Neural progenitor cell (in vitro differentiated cells): ENCODE data around the gene AKAP3. TPM values are rescaled to one million over a fixed set of nuclear protein-coding genes. Genes with fewer than 3 reads are reported as not detected.

Experiments
- DNase-seq: peaks from one replicate; pipeline ENCODE4 v3.0.0-alpha.2; 2016; ENCODE audit warnings: low spot score
- H2AFZ ChIP-seq: fragments of 200-600 bp; sonication (generic); replicated peaks from 2 replicates; pipeline ENCODE4 v1.6.1; 2016; ENCODE audit warnings: antibody characterized with exemption
- H3F3A ChIP-seq: fragments of 200-600 bp; sonication (generic); 2 replicates; pipeline ENCODE4 v1.6.1; 2016; ENCODE audit warnings: antibody characterized with exemption, low read depth
- H3K27ac ChIP-seq: fragments of 200-600 bp; sonication (generic); 2 replicates; pipeline ENCODE4 v1.5.1; 2016; ENCODE audit warnings: mild to moderate bottlenecking
- H3K27me3 ChIP-seq: fragments of 200-600 bp; sonication (generic); 2 replicates; pipeline ENCODE4 v1.6.1; 2016; ENCODE audit warnings: mild to moderate bottlenecking, moderate library complexity
- H3K36me3 ChIP-seq: fragments of 200-600 bp; sonication (generic); 2 replicates; pipeline ENCODE4 v1.5.1; 2016
- H3K4me1 ChIP-seq: fragments of 200-600 bp; sonication (generic); 2 replicates; pipeline ENCODE4 v1.6.1; 2016; ENCODE audit warnings: mixed run types
- H3K4me2 ChIP-seq: fragments of 200-600 bp; sonication (generic); 2 replicates; pipeline ENCODE4 v1.6.1; 2016
- H3K4me3 ChIP-seq: fragments of 200-600 bp; sonication (generic); 2 replicates; pipeline ENCODE4 v1.5.1; 2016
- H3K79me2 ChIP-seq: fragments of 200-600 bp; sonication (generic); 2 replicates; pipeline ENCODE4 v1.6.1; 2016; ENCODE audit warnings: low read depth
- H3K9ac ChIP-seq: fragments of 200-600 bp; sonication (generic); 2 replicates; pipeline ENCODE4 v1.6.1; 2016
- H3K9me3 ChIP-seq: fragments of 200-600 bp; sonication (generic); 2 replicates; pipeline ENCODE4 v1.5.1; 2016; ENCODE audit warnings: low read depth
- H4K20me1 ChIP-seq: fragments of 200-600 bp; sonication (generic); 2 replicates; pipeline ENCODE4 v1.6.1; 2016; ENCODE audit warnings: low read depth
- H3K27ac Mint-ChIP-seq: 3 replicates; pipeline ENCODE4 v1.8.0; 2021; ENCODE audit warnings: mixed read lengths
- H3K27me3 Mint-ChIP-seq: 2 replicates; pipeline ENCODE4 v1.8.0; 2022; ENCODE audit warnings: low read depth, mild to moderate bottlenecking, inconsistent platforms, moderate library complexity, mixed read lengths; ENCODE audit not compliant: insufficient read depth
- H3K36me3 Mint-ChIP-seq: 3 replicates; pipeline ENCODE4 v1.8.0; 2021; ENCODE audit warnings: mixed read lengths
- H3K4me1 Mint-ChIP-seq: 3 replicates; pipeline ENCODE4 v1.8.0; 2021; ENCODE audit warnings: mixed read lengths
- H3K4me3 Mint-ChIP-seq: 3 replicates; pipeline ENCODE4 v1.8.0; 2021; ENCODE audit warnings: mild to moderate bottlenecking, moderate library complexity, mixed read lengths
- H3K9me3 Mint-ChIP-seq: 3 replicates; pipeline ENCODE4 v1.8.0; 2020; ENCODE audit warnings: mixed read lengths
- EZH2 ChIP-seq: fragments of 200-600 bp; sonication (generic); IDR thresholded peaks from 2 replicates; pipeline ENCODE4 v1.6.1; 2017; ENCODE audit warnings: antibody characterized with exemption, mild to moderate bottlenecking, moderate library complexity
- EZH2phosphoT487 ChIP-seq: fragments of 200-600 bp; sonication (generic); IDR thresholded peaks from 2 replicates; pipeline ENCODE4 v1.6.1; 2017; ENCODE audit warnings: antibody characterized with exemption
- total RNA-seq: library from RNA; depleted of rRNA; stranded (reverse); fragments of >200 nt; gene quantifications from 2 replicates; pipeline ENCODE4 v1.2.3, GENCODE V29; 2015; ENCODE audit warnings: low replicate concordance
- TF ChIP-seq, protein P1 (sequence below): fragments of 200-600 bp; sonication (generic); IDR thresholded peaks from 2 replicates; pipeline ENCODE4 v1.5.1; 2017; ENCODE audit warnings: antibody characterized with exemption, mild to moderate bottlenecking

The AKAP3 gene
- total RNA-seq, 1 donor from 2014 or later = 3.0 TPM

DNA sequence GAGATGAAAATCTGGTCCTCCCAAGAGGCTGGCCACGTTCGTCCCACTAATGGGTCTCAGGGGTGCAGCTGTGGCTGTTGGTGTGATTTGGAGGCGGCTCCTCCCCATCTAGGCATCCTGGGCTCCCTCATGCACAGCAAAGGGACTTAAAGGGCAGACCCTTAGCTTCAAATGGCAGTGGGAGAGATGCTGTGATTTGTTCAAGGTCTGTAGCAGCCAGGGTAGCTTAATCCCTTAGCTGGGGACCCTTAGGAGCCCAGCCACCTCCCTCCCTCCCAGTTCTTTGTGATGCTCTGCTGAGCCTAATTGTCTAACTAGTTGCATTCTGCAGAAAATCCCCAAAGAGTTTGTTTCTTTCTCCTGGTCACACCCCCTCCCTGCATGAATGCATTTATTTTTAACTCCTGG is 68.6 kb downstream of the AKAP3 start:
- peak overlapping the region; percentile 9 for H3K27ac Mint-ChIP-seq
- H2AFZ ChIP-seq = no peak overlapping the region

DNA sequence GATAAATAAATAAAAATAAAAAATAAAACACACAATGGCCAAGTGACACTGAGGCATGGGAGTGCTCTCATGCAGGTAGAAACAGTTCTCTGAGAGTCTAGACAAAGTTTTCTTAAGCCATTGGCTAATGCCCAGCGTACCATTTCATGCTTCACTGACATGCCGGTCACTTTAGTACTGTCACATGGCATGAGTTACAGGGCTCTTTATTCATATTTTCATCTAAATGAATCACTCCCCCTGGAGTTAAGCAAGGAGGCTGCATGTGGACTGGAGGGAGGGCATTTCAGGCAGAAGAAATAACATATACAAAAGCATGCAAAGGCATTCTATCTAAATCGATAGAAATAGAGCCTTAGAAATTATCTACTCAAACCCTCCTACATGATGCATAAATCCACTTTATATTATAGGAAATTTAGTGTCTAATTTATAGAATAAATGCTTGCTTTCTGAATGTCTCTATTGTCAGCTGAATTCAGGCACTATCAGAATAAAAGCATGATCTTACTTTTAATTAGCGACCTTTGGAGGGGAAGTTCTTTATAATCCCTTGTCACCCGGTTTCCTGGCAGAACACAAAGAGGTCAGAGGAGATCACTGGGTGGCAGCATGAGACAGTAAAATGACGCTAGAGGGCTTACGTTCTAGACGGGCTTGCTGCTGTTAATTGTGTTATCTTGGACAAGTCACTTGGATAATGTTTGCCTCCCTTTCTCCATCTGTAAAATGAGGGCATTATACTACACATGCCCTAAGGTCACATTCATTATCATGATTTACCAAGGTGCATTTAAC is 69.3 kb downstream of the AKAP3 start:
- H3K36me3 Mint-ChIP-seq = no peaks in the 10 kb centered on the region
- no peaks in the 10 kb centered on the region for H3K9me3 ChIP-seq
- H3K9ac ChIP-seq = no peak overlapping the region
- no peak overlapping the region for H3K27ac Mint-ChIP-seq
- no peaks in the 10 kb centered on the region for H3K9me3 Mint-ChIP-seq
- no peak overlapping the region for H2AFZ ChIP-seq
- H3K79me2 ChIP-seq = no peaks in the 10 kb centered on the region
- DNase-seq = peak; percentile 67
- no peak overlapping the region for H3K4me3 Mint-ChIP-seq
- no peaks in the 10 kb centered on the region for H3K27me3 ChIP-seq
- no peaks in the 10 kb centered on the region for H3K36me3 ChIP-seq
- H4K20me1 ChIP-seq = peaks cover 5% of the 10 kb centered on the region
- H3K4me1 Mint-ChIP-seq = peaks cover 27% of the 10 kb centered on the region
- H3K4me1 ChIP-seq = peaks cover 26% of the 10 kb centered on the region
- H3F3A ChIP-seq = peaks cover 34% of the 10 kb centered on the region
- TF ChIP-seq, protein P1, sequence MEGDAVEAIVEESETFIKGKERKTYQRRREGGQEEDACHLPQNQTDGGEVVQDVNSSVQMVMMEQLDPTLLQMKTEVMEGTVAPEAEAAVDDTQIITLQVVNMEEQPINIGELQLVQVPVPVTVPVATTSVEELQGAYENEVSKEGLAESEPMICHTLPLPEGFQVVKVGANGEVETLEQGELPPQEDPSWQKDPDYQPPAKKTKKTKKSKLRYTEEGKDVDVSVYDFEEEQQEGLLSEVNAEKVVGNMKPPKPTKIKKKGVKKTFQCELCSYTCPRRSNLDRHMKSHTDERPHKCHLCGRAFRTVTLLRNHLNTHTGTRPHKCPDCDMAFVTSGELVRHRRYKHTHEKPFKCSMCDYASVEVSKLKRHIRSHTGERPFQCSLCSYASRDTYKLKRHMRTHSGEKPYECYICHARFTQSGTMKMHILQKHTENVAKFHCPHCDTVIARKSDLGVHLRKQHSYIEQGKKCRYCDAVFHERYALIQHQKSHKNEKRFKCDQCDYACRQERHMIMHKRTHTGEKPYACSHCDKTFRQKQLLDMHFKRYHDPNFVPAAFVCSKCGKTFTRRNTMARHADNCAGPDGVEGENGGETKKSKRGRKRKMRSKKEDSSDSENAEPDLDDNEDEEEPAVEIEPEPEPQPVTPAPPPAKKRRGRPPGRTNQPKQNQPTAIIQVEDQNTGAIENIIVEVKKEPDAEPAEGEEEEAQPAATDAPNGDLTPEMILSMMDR = peak; percentile 47
- no peak for TF ChIP-seq EZH2
- no peak for TF ChIP-seq EZH2phosphoT487
- no peak overlapping the region for H3K4me3 ChIP-seq
- peak overlapping the region; percentile 72 for H3K4me2 ChIP-seq
- H3K27ac ChIP-seq = peak overlapping the region; percentile 61
- H3K27me3 Mint-ChIP-seq = no peaks in the 10 kb centered on the region

More for the DNA sequence above, 68.6 kb downstream of the AKAP3 start:
- Histone ChIP-seq H3K4me3 (no peak overlapping the region), H3K27me3 (no peaks in the 10 kb centered on the region), H3F3A (peaks cover 34% of the 10 kb centered on the region), H3K9me3 (no peaks in the 10 kb centered on the region), H3K4me2 (peak overlapping the region; percentile 72), H3K79me2 (no peaks in the 10 kb centered on the region), H3K36me3 (no peaks in the 10 kb centered on the region), H3K4me1 (peaks cover 26% of the 10 kb centered on the region), H3K9ac (no peak overlapping the region), H3K27ac (peak overlapping the region; percentile 61), H4K20me1 (peaks cover 5% of the 10 kb centered on the region)
- H3K9me3 Mint-ChIP-seq = no peaks in the 10 kb centered on the region
- peaks cover 27% of the 10 kb centered on the region for H3K4me1 Mint-ChIP-seq
- H3K36me3 Mint-ChIP-seq = no peaks in the 10 kb centered on the region
- no peaks in the 10 kb centered on the region for H3K27me3 Mint-ChIP-seq
- no peak overlapping the region for H3K4me3 Mint-ChIP-seq
- DNase-seq = peak; percentile 87
- TF ChIP-seq EZH2 = no peak

DNA sequence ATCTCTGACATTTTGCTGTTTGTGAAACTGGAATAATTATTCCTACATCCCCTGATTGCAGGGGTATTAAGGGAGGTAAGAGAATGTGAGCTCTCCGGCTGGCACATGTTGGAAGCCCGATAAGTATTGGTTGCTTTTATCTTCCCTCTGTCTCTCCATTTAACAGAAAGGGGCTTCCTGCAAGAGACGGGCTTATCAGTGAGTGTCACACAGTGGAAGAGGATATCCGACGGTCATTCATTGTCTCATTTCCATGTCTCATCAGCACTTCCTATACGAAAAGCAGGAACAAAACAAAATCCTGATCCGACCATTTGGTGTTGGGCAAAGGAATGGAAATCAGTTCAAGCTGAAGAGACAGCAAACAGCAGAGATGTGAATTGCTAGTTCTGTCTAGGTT is 76.2 kb downstream of the AKAP3 start:
- no peaks in the 10 kb centered on the region for H3K36me3 ChIP-seq
- H3K9me3 ChIP-seq = no peaks in the 10 kb centered on the region
- Mint-ChIP-seq H3K4me1 (no peaks in the 10 kb centered on the region), H3K27ac (no peak overlapping the region), H3K36me3 (no peaks in the 10 kb centered on the region), H3K4me3 (no peak overlapping the region), H3K9me3 (no peaks in the 10 kb centered on the region), H3K27me3 (peaks cover 2% of the 10 kb centered on the region)
- DNase-seq = no peak
- H3F3A ChIP-seq = no peaks in the 10 kb centered on the region
- H3K9ac ChIP-seq = no peak overlapping the region
- H3K4me3 ChIP-seq = no peak overlapping the region
- no peak overlapping the region for H3K4me2 ChIP-seq
- no peaks in the 10 kb centered on the region for H3K79me2 ChIP-seq
- no peak overlapping the region for H2AFZ ChIP-seq
- no peaks in the 10 kb centered on the region for H4K20me1 ChIP-seq
- TF ChIP-seq EZH2 = no peak
- TF ChIP-seq, protein P1 = no peak
- H3K27me3 ChIP-seq = no peaks in the 10 kb centered on the region
- no peak overlapping the region for H3K27ac ChIP-seq
- H3K4me1 ChIP-seq = peaks cover 3% of the 10 kb centered on the region

DNA sequence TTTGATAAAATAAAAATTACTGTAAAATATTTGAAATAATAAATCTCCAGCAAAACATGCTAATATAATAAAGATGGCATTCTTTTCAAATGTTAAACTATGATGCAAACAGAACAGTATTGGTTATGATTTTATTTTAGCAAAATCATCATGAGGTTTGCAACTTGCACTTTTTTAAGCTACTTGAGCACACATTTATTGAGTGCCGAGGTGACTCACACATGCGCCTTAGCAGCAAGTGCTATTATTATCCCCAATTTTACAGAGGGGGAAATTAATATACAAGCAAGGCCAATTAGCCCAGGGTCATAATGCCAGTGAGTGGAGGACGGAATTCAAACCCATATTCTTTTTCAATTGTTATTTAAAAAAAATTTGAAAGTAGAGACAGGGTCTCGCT is 79.6 kb downstream of the AKAP3 start:
- no peak for DNase-seq
- Mint-ChIP-seq H3K27ac (no peak overlapping the region), H3K36me3 (no peaks in the 10 kb centered on the region), H3K9me3 (no peaks in the 10 kb centered on the region), H3K4me3 (no peak overlapping the region), H3K27me3 (peaks cover 2% of the 10 kb centered on the region), H3K4me1 (no peaks in the 10 kb centered on the region)
- no peaks in the 10 kb centered on the region for H3K27me3 ChIP-seq
- H3K27ac ChIP-seq = no peak overlapping the region
- no peak overlapping the region for H3K4me2 ChIP-seq
- no peak overlapping the region for H3K4me3 ChIP-seq
- H3K9me3 ChIP-seq = no peaks in the 10 kb centered on the region
- H3F3A ChIP-seq = no peaks in the 10 kb centered on the region
- no peak overlapping the region for H3K9ac ChIP-seq
- TF ChIP-seq EZH2phosphoT487 (no peak), EZH2 (no peak)
- TF ChIP-seq, protein P1 = no peak
- no peaks in the 10 kb centered on the region for H3K79me2 ChIP-seq
- H2AFZ ChIP-seq = no peak overlapping the region
- H4K20me1 ChIP-seq = no peaks in the 10 kb centered on the region
- H3K36me3 ChIP-seq = no peaks in the 10 kb centered on the region
- peaks cover 8% of the 10 kb centered on the region for H3K4me1 ChIP-seq
